Transverse colon (tissue), 4 donors: Measurements from ENCODE around the gene TBL1XR1. TPM values are rescaled to one million over a fixed set of nuclear protein-coding genes. Genes with fewer than 3 reads are reported as not detected.
"Not testable (repeated sequence)": the region's sequence is repeated elsewhere in the genome, so short reads cannot be mapped to it uniquely, and the experiment has no call there.

Experiments used
- DNase-seq: peaks from one replicate; pipeline ENCODE4 v3.0.0-alpha.2; 2019
- H3K27ac ChIP-seq, 4 donors: fragments of 200-600 bp; sonication (generic); 2 replicates each; pipeline ENCODE4 v1.5.1; 2016 to 2018; ENCODE audit warnings: inconsistent platforms in 4 of 4
- H3K27me3 ChIP-seq: fragments of 200-600 bp; sonication (generic); 2 replicates; pipeline ENCODE4 v1.5.1; 2017; ENCODE audit warnings: inconsistent platforms
- H3K36me3 ChIP-seq, 4 donors: fragments of 200-600 bp; sonication (generic); 2 replicates each; pipeline ENCODE4 v1.5.1; 2017 to 2019; ENCODE audit warnings: inconsistent platforms in 4 of 4
- H3K4me1 ChIP-seq, 4 donors: fragments of 200-600 bp; sonication (generic); 2 replicates each; pipeline ENCODE4 v1.5.1; 2017 to 2020; ENCODE audit warnings: inconsistent platforms in 4 of 4
- H3K4me3 ChIP-seq, 4 donors: fragments of 200-600 bp; sonication (generic); 1 replicate in 1 of 4; 2 replicates in 3 of 4; pipeline versions ENCODE4 v1.5.1 to v1.6.1; 2017 to 2019; ENCODE audit warnings: inconsistent platforms in 4 of 4
- H3K9me3 ChIP-seq, 2 donors: fragments of 200-600 bp; sonication (generic); 2 replicates each; pipeline ENCODE4 v1.5.1; 2017 to 2019; ENCODE audit warnings: inconsistent platforms in 2 of 2
- CTCF ChIP-seq, 5 experiments: fragments of 200-600 bp in 3 of 5; fragments of 450-650 bp in 2 of 5; sonication (generic) in 3 of 5; IDR thresholded peaks; 1 replicate in 2 of 5; 2 replicates in 3 of 5; pipeline ENCODE4 v1.5.1; 2016 to 2017; ENCODE audit warnings: antibody characterized with exemption in 5 of 5, inconsistent platforms in 3 of 5, mild to moderate bottlenecking in 2 of 5, moderate library complexity in 1 of 5
- EP300 ChIP-seq: sonication (generic); formaldehyde crosslinking; IDR thresholded peaks from one replicate; pipeline ENCODE4 v1.6.1; 2017; ENCODE audit warnings: antibody characterized with exemption, low read depth
- POLR2A ChIP-seq: fragments of 450-650 bp; IDR thresholded peaks from one replicate; pipeline ENCODE4 v1.6.1; 2016; ENCODE audit warnings: antibody characterized with exemption, mild to moderate bottlenecking, moderate library complexity
- POLR2AphosphoS5 ChIP-seq, 3 donors: sonication (generic); formaldehyde crosslinking; IDR thresholded peaks; one replicate each; pipeline ENCODE4 v1.6.1; 2016; ENCODE audit warnings: antibody characterized with exemption in 3 of 3
- WGBS, 2 donors: methylation state at CpG; one replicate each; pipeline ENCODE4 v1.1.5; 2018; ENCODE audit warnings: low coverage in 1 of 2; 5-methylcytosine and 5-hydroxymethylcytosine counted together
- in situ Hi-C, 4 donors: fragments of 200-750 bp; cut with MboI; loops; one replicate each; pipeline versions ENCODE4 v1.15.0 to v1.15.1; 2017; ENCODE audit warnings: low sequenced_read_pairs in 3 of 4, low pct_ligation_motif_present in 1 of 4, low pct_unique_long_range_greater_than_20kb in 1 of 4
- intact Hi-C: fragments of 100-400 bp; cut with DNase I; formaldehyde crosslinking; loops from one replicate; pipeline ENCODE4 v1.15.1; 2023; ENCODE audit warnings: low total_unique reads
- total RNA-seq, 4 donors: library from RNA; depleted of rRNA; stranded (reverse); fragments of >200 nt; gene quantifications; one replicate each; pipeline ENCODE4 v1.1.0, GENCODE V29; 2016

Gene TBL1XR1
- total RNA-seq, 4 donors from 2014 or later, result 39.4 to 131 (median 68.1) TPM

- H3K27ac ChIP-seq, result peak overlapping the region in 3 of 4 donors; percentile 17 to 57 (median 43)
- 44% methylated on average over 6 of the region's 6 CpGs for WGBS, 2 donors
- in situ Hi-C loops (no loop called here), intact Hi-C loops (no loop called here)
- H3K4me1 ChIP-seq, result peaks cover 25 to 72% (median 41%) of the 10 kb centered on the region in 4 donors
- no peaks in the 10 kb centered on the region for H3K27me3 ChIP-seq
- no peaks in the 10 kb centered on the region for H3K9me3 ChIP-seq
- no peak for DNase-seq
- H3K36me3 ChIP-seq, result no peaks in the 10 kb centered on the region
- H3K4me3 ChIP-seq, result no peak overlapping the region
- TF ChIP-seq EP300 (no peak), POLR2AphosphoS5 (IDR thresholded peaks at IDR 0.05) (no peak), CTCF (IDR thresholded peaks at IDR 0.05) (no peak), POLR2A (no peak)
These were observed 55.8 kb downstream of the TBL1XR1 start for GRCh38 chr3:177141471-177141870.

GRCh38 chr3:177139220-177139619, 58.1 kb downstream of the TBL1XR1 start:
- 64 to 87% methylated on average over 7 to 10 of the region's 10 CpGs for WGBS, 2 donors
- H3K4me3 ChIP-seq, H3K27me3 ChIP-seq, H3K9me3 ChIP-seq, intact Hi-C loops, H3K27ac ChIP-seq, in situ Hi-C loops, DNase-seq, H3K36me3 ChIP-seq: not testable (repeated sequence)
- H3K4me1 ChIP-seq, result peaks cover 15 to 67% (median 35%) of the 10 kb centered on the region in 4 donors

- H3K36me3 ChIP-seq, result no peaks in the 10 kb centered on the region
- no peaks in the 10 kb centered on the region for H3K27me3 ChIP-seq
- in situ Hi-C loops, result no loop called here
- intact Hi-C loops, result no loop called here
- no peaks in the 10 kb centered on the region for H3K9me3 ChIP-seq
- 82 to 83% methylated on average over 5 to 7 of the region's 7 CpGs for WGBS, 2 donors
- TF ChIP-seq CTCF (IDR thresholded peaks at IDR 0.05), result no peak
- no peak for TF ChIP-seq EP300
- TF ChIP-seq POLR2A, result no peak
- no peak overlapping the region for H3K27ac ChIP-seq
- H3K4me3 ChIP-seq, result no peak overlapping the region
- H3K4me1 ChIP-seq, result peaks cover 23 to 71% (median 39%) of the 10 kb centered on the region in 4 donors
- no peak for DNase-seq
These were observed 59.2 kb downstream of the TBL1XR1 start for GRCh38 chr3:177137774-177138705.

- H3K4me3 ChIP-seq, result no peak overlapping the region
- H3K36me3 ChIP-seq, result no peaks in the 10 kb centered on the region
- no peaks in the 10 kb centered on the region for H3K27me3 ChIP-seq
- TF ChIP-seq CTCF (IDR thresholded peaks at IDR 0.05) (no peak), POLR2A (no peak), EP300 (no peak), POLR2AphosphoS5 (IDR thresholded peaks at IDR 0.05) (no peak)
- WGBS, 2 donors, result 80 to 87% methylated on average over 6 of the region's 6 CpGs
- in situ Hi-C loops, result no loop called here
- intact Hi-C loops, result no loop called here
- H3K4me1 ChIP-seq, result peaks cover 22 to 71% (median 29%) of the 10 kb centered on the region in 4 donors
- H3K27ac ChIP-seq, result peak overlapping the region; percentile 46 to 72 (median 68)
- no peaks in the 10 kb centered on the region for H3K9me3 ChIP-seq
- no peak for DNase-seq
These were observed 60.5 kb downstream of the TBL1XR1 start for GRCh38 chr3:177136741-177137140.
